Stimulated activated CD8-positive, alpha-beta memory T cell treated with anti-CD3 and anti-CD28 coated beads, Interleukin-15, amount 100 ng/mL, for 48 hours (primary cell): ENCODE data around the gene YWHAG.
"Not testable (repeated sequence)": the region's sequence is repeated elsewhere in the genome, so short reads cannot be mapped to it uniquely, and the experiment has no call there.

Source experiments
- DNase-seq, 2 donors: peaks; one replicate each; pipeline ENCODE4 v3.0.0-alpha.2; 2020; ENCODE audit warnings: low read depth in 2 of 2

Gene YWHAG

DNA sequence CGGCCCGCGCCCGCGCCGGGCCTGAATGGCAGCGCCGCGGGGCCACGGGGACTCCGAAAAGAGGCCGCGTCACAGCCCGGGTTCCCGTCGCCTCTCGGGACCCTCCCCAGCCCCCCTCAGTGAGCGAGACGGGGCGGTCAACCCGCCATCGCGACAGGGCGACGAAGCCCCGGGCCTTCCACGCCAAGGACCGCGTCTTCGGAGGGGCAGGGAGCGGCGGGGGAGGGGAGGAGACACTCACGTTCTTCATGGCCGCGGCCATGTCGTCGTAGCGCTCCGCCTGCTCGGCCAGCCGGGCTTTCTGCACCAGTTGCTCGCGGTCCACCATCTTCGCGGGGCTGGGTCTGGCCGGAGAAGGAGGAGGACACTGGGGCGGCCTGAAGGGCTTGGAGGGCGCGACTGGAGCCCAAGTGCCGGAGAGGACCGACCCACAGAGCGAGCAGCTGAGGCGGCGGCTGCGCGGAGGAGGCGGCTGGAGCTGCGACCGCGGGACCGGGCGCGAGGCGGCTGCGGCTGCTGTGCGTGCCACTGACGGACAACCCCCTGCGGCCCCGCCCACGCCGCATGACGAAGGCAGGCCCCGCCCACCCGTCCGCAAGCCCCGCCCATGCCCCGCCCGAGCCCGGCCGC is at the start of gene YWHAG:
TSS of gene YWHAG (minus strand) at position 511 of the 630 bp plus-strand sequence. CDS start at position 328, 183 bp downstream.
- DNase-seq = peak; percentile 77 to 80

GRCh38 chr7:76408121-76408560 is 49.4 kb upstream of the YWHAG start:
- DNase-seq = no peak

DNA sequence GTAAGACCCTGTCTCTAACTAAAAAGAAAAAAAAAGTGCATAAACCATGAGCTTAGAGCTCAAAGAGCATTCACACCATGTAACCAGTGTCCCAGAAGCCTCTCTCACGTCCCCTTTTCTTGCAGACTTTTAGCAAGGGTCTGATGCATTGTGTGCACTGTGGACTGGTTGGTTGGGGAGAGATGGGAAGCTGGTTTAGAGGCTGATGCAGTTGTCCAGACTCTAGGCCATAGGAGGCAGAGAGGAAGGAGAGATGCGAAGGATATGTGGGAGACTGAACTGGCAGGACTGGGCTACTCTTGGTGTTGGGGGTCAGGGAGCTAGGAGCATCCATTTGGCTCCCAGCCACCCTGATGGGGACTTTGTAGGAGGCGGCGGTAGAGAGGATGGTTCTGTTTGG is 48.9 kb upstream of the YWHAG start:
- no peak for DNase-seq

GRCh38 chr7:76405738-76406137 is 46.9 kb upstream of the YWHAG start:
- no peak for DNase-seq

- no peak for DNase-seq
Measured at GRCh38 chr7:76403780-76404494, 45.1 kb upstream of the YWHAG start.

DNA sequence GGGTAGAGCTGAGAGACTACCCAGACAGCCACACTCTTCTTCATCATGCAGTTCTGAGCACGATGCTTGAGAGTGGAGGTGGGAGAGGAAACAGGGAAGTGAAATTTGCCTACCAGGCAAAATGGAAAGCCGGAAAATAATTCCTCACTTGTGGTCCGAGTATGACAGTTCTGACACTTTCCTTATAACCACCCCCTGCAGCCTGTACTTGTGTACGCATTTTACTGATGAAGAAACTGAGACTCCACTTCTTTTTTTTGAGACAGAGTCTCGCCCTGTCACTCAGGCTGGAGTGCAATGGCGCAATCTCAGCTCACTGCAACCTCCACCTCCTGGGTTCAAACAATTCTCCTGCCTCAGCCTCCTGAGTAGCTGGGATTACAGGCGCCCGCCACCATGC is 44.3 kb upstream of the YWHAG start:
- not testable (repeated sequence) for DNase-seq

DNA sequence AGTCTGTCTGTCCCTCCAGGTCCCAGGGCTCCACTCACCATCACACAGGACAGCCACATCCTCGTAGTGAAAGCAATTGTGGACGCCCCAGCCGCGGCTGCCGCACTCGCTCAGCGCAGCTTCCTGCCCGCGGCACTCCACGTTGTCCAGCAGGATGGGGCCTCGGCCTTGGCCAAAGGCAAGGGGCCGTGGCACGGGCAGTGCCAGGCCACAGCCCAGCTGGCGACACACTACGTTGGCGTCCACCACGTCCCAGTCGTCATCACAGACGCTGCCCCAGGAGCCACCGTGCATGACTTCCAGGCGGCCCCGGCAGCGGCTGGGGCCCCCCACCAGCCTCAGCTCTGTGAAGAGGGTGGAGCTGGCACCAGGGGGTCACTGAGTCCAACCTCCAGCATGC is 41.5 kb upstream of the YWHAG start:
- no peak for DNase-seq

DNA sequence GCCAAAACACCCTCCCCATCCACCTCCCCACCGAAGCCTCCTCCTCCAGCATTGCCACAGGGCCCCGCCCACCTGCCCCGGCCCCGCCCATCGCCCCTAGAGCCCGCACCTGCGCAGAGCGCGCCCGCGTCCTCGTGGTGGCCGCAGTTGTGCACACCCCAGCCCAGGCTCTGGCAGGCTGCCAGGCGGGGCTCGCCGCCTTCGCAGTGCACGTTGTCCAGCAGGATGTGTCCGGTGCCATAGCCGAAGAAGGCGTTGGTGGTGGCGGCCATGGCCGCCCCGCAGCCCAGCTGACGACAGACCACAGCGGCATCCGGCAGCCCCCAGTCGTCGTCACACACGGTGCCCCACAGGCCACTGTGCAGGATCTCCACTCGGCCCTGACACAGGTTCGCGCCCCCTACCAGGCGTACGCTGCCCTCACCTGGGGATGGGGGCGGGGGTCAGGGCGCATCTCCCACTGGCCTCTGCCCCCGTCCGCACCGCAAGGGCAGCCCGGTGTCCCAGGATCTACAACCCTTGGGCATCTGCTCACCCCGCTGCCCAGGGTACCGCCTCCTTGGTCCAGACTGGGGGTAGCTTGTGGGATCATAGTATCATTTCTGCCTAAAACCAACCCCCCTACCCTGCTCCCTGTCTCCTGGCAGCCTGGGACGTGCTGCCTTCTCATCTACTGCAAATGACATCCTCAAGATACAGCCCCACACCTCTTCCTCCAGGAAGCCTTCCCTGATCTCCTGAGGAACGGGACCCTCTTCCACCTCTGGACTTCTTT is 38.8 kb upstream of the YWHAG start:
- peak; percentile 72 to 79 for DNase-seq

DNA sequence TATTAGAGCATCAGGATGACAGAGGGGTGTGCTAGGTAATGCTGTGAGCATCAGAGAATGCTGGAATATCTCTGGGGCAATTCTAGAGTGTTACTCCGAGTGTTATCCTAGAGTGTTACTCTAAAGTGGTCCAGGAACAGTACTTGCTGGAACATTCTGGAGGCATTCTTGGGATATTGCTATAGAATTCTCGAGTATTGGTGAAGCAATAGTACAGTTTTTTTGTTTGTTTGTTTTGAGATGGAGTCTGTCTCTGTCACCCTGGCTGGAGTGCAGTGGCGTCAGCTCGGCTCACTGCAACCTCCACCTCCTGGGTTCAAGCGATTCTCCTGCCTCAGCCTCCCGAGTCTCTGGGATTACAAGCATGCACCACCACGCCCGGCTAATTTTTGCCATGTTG is 38.1 kb upstream of the YWHAG start:
- DNase-seq = no peak

DNA sequence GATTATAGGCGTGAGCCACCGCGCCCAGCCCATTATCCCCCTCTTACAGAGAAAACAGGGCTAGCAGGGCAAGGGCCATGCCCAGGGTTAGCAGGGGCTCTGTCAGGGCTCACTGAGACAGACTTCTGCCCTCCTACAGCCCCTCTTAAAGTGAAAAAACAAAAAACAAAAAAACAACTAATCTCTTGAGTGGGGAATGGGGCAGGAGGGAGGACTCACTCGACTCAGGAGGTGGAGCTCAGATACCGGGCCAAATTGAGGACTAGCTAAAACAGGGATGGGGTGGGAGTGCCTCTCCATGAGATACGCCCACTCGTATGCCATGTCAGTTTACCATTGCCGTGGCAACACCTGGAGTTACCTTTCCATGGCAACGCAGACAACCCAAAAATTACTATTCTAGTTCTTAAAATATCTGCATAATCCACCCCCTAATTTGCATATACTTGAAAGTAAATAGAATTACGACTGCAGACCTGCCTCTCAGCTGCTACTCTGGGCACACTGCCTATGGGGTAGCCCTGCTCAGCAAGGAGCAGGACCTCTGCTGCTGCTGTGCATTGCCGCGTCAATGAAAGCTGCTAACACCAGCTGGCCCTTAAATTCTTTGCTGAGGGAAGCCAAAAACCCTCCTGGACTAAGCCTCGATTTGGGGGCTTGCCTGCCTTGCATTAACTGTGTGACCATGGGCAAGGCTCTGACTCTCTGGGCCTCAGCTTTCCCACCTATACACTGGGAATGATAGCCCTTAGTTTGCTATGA is 37.4 kb upstream of the YWHAG start:
- no peak for DNase-seq

- not testable (repeated sequence) for DNase-seq
Measured at GRCh38 chr7:76395605-76395964, 36.8 kb upstream of the YWHAG start.

DNA sequence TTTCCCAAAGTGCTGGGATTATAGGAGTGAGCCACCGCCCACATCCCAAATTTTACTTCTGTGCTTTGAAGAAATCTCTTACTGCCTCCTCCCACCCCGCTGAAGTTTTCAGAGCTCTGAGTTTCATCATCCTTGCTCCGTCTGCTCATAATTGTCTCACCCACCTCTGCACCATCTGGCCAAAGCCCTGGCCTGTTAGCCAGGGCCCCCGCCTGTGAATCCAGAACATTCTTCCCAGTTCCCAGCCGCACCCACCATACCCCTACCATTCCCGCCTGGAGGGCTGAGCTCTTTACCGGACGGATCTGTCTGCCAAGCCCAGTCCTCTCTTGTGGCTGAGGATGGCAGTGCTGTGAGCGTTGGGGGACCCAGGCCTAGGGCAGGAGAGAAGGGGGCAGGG is 36.2 kb upstream of the YWHAG start:
- no peak for DNase-seq

GRCh38 chr7:76393116-76394031 is 34.6 kb upstream of the YWHAG start:
- peak; percentile 88 to 90 for DNase-seq

DNA sequence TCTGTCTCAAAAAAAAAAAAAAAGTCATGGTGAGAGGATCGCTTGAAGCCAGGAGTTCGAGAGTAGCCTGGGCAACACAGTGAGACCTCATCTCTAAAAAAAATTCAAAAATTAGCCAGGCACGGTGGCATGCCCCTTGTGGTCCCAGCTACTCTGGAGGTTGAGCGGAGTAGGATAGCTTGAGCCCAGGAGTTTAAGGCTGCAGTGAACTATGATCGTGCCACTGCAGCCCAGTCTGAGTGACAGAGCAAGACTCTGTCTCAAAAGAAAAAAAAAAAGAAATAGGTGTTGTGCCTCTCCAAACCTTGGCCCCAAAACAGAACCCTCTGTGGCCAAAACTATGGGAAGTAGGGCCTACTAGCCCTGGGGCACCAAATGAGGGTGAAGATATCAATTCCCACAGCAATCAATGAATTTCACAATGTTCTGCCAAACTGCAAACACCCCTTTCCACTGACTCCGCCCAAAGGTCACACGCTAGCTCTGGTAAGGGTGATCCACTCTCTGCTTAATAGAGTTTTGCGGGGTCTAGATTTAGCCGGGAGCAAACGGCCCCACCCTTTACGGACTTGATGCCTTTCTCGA is 33.8 kb upstream of the YWHAG start:
- DNase-seq = no peak

- no peak for DNase-seq
Measured at GRCh38 chr7:76390092-76390491, 31.3 kb upstream of the YWHAG start.

DNA sequence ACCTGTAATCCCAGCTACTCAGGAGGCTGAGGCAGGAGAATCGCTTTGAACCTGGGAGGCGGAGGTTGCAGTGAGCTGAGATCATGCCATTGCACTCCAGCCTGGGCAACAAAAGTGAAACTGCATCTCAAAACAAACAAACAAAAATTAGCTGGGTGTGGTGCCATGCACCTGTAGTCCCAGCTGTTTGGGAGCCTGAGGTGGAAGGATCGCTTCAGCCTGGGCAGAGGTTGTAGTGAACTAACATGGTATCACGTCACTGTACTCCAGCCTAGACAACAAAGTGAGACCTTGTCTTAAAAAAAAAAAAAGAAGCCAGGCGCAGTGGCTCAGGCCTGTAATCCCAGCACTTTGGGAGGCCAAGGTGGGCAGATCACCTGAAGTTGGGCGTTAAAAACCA is 29.0 kb upstream of the YWHAG start:
- not testable (repeated sequence) for DNase-seq

- no peak for DNase-seq
Measured at GRCh38 chr7:76386691-76387260, 28.0 kb upstream of the YWHAG start.

DNA sequence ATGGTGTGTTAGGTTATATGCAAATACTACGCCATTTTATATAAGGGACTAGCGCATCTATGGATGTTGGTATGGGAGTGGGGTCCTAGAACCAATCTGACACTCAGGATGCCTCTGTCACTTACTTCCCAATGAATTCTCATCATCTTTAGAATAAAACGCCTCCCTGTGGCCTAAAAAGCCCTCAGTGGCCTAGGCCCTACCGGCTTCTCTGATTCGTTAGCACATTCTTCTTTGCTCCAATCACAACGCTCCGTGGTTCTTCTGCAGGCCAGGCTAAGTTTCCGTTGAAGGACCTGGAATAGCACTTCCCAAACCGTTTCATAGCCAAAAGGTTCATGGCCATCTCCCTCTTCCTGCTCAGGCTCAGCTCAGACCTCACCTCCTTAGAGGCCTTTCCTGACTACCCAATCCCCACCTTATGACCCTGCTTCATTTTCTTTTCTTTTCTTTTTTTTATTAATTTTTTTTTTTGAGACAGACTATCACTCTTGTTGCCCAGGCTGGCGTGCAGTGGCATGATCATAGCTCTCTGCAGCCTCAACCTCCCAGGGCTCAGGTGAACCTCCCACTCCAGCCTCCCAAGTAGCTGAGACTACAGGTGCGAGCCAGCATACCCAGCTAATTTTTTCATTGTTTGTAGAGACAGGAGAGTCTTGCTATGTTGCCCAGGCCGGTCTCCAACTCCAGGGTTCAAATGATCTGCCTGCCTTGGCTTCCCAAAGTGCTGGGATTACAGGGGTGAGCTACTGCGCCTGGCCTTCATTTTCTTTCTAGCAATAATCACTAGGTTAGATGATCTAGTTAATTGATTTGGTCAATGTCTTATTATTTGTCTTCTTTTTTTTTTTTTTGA is 24.5 kb upstream of the YWHAG start:
- DNase-seq = no peak

GRCh38 chr7:76381814-76382213 is 23.0 kb upstream of the YWHAG start:
- no peak for DNase-seq
